GM12878 (cell line): ENCODE measurements around the gene TRIM50.

ENCODE experiments used
- BMI1 ChIP-seq: fragments of 450-650 bp; IDR thresholded peaks from 2 replicates; pipeline ENCODE4 v1.6.1; 2016; ENCODE audit warnings: mild to moderate bottlenecking, moderate library complexity, borderline replicate concordance
- BRCA1 ChIP-seq: IDR thresholded peaks from 2 replicates; pipeline ENCODE4 v1.6.1; 2011; ENCODE audit warnings: low read depth, low read length, improper control_type of control experiment
- EP300 ChIP-seq, 2 experiments: fragments of 150-350 bp in 1 of 2; IDR thresholded peaks; 2 replicates each; pipeline ENCODE4 v1.6.1; 2011 to 2012; ENCODE audit warnings: low read depth in 2 of 2, low read length in 2 of 2, borderline replicate concordance in 1 of 2, improper control_type of control experiment in 1 of 2, inconsistent platforms in 1 of 2; ENCODE audit not compliant: control insufficient read depth in 1 of 2
- HDGF ChIP-seq: fragments of 450-650 bp; IDR thresholded peaks from 2 replicates; pipeline ENCODE4 v1.6.1; 2016; ENCODE audit warnings: antibody characterized with exemption
- JUNB ChIP-seq: IDR thresholded peaks from 2 replicates; pipeline ENCODE4 v1.6.1; 2016; ENCODE audit warnings: antibody characterized with exemption, mild to moderate bottlenecking
- MXI1 ChIP-seq: fragments of 150-350 bp; IDR thresholded peaks from 2 replicates; pipeline ENCODE4 v1.6.1; 2011; ENCODE audit warnings: low read depth, mild to moderate bottlenecking, inconsistent platforms, low read length, improper control_type of control experiment
- NR2F1 ChIP-seq: fragments of 450-650 bp; conservative IDR thresholded peaks from 2 replicates; pipeline ENCODE4 v1.6.1; 2017; ENCODE audit warnings: mild to moderate bottlenecking
- POLR2AphosphoS5 ChIP-seq: IDR thresholded peaks from 2 replicates; pipeline ENCODE4 v1.6.1; 2011; ENCODE audit warnings: mild to moderate bottlenecking, low read length, inconsistent platforms
- RAD51 ChIP-seq: fragments of 450-650 bp; IDR thresholded peaks from 2 replicates; pipeline ENCODE4 v1.6.1; 2016; ENCODE audit warnings: moderate library complexity, mild to moderate bottlenecking, inconsistent platforms
- TF ChIP-seq, protein P1 (sequence below), 3 experiments: IDR thresholded peaks in 2 of 3; conservative IDR thresholded peaks in 1 of 3; 2 replicates each; pipeline ENCODE4 v1.5.1; 2011; ENCODE audit warnings: low read depth in 3 of 3, low read length in 3 of 3, mild to moderate bottlenecking in 3 of 3, control low read depth in 2 of 3, moderate library complexity in 2 of 3, inconsistent platforms in 1 of 3, mixed read lengths in 1 of 3; ENCODE audit not compliant: control insufficient read depth in 2 of 3, insufficient read depth in 1 of 3; ENCODE audit errors: extremely low read depth in 1 of 3
- TF ChIP-seq, protein P2 (sequence below): fragments of 450-650 bp; formaldehyde crosslinking; IDR thresholded peaks from 2 replicates; pipeline ENCODE4 v1.5.0; 2022; ENCODE audit warnings: mild to moderate bottlenecking, missing genetic modification characterization
- TF ChIP-seq, protein P3 (sequence below): IDR thresholded peaks from 2 replicates; pipeline ENCODE4 v1.6.1; 2012; ENCODE audit warnings: low read depth, low read length, improper control_type of control experiment

DNA sequence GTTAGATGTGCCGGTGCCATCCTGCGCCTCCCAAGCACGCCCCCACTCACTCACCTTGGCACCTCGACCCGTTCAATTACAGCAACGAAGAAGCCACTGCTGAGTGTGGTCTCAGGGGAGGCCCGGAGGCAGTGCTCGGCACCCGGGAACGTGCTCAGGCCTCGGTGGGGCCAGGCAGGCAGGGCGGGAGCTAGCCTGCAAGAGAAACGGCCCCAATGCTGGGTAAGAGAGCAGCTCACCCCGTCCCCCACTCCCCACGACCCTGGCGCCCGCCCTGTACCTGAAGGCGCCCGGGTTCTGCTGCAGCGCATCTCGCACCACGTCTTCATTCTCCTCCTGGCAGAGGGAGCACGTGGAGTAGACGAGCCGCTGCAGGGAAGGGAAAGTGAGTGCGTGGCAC lies 24.3 kb downstream of the TRIM50 start:
- TF ChIP-seq BMI1: no peak
- TF ChIP-seq, protein P1, sequence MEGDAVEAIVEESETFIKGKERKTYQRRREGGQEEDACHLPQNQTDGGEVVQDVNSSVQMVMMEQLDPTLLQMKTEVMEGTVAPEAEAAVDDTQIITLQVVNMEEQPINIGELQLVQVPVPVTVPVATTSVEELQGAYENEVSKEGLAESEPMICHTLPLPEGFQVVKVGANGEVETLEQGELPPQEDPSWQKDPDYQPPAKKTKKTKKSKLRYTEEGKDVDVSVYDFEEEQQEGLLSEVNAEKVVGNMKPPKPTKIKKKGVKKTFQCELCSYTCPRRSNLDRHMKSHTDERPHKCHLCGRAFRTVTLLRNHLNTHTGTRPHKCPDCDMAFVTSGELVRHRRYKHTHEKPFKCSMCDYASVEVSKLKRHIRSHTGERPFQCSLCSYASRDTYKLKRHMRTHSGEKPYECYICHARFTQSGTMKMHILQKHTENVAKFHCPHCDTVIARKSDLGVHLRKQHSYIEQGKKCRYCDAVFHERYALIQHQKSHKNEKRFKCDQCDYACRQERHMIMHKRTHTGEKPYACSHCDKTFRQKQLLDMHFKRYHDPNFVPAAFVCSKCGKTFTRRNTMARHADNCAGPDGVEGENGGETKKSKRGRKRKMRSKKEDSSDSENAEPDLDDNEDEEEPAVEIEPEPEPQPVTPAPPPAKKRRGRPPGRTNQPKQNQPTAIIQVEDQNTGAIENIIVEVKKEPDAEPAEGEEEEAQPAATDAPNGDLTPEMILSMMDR (IDR thresholded peaks at IDR 0.05 in 2 of 3, conservative IDR thresholded peaks at IDR 0.05 in 1 of 3; ENCODE audit: control insufficient read depth in 2 of 3, extremely low read depth in 1 of 3, insufficient read depth in 1 of 3, low read depth in 3 of 3, low read length in 3 of 3): no peak
- no peak for TF ChIP-seq NR2F1
- TF ChIP-seq JUNB: no peak
- no peak for TF ChIP-seq BRCA1
- TF ChIP-seq, protein P2, sequence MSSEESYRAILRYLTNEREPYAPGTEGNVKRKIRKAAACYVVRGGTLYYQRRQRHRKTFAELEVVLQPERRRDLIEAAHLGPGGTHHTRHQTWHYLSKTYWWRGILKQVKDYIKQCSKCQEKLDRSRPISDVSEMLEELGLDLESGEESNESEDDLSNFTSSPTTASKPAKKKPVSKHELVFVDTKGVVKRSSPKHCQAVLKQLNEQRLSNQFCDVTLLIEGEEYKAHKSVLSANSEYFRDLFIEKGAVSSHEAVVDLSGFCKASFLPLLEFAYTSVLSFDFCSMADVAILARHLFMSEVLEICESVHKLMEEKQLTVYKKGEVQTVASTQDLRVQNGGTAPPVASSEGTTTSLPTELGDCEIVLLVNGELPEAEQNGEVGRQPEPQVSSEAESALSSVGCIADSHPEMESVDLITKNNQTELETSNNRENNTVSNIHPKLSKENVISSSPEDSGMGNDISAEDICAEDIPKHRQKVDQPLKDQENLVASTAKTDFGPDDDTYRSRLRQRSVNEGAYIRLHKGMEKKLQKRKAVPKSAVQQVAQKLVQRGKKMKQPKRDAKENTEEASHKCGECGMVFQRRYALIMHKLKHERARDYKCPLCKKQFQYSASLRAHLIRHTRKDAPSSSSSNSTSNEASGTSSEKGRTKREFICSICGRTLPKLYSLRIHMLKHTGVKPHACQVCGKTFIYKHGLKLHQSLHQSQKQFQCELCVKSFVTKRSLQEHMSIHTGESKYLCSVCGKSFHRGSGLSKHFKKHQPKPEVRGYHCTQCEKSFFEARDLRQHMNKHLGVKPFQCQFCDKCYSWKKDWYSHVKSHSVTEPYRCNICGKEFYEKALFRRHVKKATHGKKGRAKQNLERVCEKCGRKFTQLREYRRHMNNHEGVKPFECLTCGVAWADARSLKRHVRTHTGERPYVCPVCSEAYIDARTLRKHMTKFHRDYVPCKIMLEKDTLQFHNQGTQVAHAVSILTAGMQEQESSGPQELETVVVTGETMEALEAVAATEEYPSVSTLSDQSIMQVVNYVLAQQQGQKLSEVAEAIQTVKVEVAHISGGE: no peak
- TF ChIP-seq, protein P3, sequence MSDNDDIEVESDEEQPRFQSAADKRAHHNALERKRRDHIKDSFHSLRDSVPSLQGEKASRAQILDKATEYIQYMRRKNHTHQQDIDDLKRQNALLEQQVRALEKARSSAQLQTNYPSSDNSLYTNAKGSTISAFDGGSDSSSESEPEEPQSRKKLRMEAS: no peak
- no peak for TF ChIP-seq RAD51
- no peak for TF ChIP-seq POLR2AphosphoS5
- TF ChIP-seq HDGF: no peak
- TF ChIP-seq MXI1: no peak
- TF ChIP-seq EP300 (IDR thresholded peaks at IDR 0.05; ENCODE audit: borderline replicate concordance in 1 of 2, control insufficient read depth in 1 of 2, low read depth in 2 of 2, low read length in 2 of 2): no peak
